Colon (tissue), 2 donors: ENCODE data around the gene KAT7.

Experiments used
- FAIRE-seq: peaks from 2 replicates; lab custom pipeline; 2012; peaks lifted over from hg19 to GRCh38; lab: Jason Lieb, UNC
- donor health status: control.
- donor health status: control.

KAT7 gene

DNA sequence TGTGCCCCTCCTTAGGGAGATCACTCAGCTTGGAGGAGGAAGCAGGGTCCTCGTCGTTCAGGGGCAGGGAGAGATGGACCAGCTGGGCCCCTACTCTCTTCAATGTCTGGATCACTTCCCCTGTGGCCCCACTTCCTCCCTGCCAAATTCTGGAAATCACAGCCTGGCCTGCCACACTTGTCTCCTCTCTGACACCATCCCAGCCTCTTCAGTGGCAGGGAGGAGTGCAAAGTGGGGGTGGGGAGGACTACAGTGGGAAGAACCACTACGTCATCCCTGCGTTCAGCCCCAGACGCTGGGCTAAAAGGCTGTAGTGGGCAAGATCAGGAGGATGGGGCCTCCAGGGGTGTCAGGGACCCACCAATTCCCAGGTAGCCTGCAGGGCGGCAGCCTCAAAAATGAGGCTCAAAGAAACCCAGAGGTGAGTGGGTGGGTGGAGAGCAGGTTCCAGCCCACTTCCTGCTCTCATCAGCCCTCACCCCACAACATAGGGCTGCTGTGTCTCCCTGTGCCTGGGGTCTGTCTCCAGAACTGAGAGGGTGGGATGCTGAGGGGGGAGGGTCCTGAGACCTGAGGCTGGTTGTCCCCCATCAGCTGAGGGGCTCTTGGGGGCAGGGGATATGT, 84.4 kb downstream of the KAT7 start:
- no peak for FAIRE-seq

DNA sequence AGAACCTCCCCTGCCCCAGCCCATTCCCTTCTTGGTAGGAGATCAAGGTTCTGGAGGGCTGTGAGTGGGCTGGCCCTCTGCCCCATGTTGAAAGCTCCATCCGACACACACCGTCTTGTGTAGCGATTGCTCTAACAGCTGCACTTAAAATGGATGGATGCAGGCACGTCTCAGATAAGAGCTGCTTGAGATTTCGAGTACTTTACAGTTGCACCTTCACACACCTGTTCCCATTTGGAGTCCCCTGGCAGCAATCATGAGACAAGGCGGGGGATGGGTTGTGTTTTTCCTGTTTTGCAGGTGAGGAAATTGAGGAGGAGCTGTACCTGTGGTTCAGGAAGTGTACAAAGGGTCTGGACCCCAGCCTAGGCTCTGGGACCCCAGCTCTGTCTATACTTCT, 85.0 kb downstream of the KAT7 start:
- no peak for FAIRE-seq

DNA sequence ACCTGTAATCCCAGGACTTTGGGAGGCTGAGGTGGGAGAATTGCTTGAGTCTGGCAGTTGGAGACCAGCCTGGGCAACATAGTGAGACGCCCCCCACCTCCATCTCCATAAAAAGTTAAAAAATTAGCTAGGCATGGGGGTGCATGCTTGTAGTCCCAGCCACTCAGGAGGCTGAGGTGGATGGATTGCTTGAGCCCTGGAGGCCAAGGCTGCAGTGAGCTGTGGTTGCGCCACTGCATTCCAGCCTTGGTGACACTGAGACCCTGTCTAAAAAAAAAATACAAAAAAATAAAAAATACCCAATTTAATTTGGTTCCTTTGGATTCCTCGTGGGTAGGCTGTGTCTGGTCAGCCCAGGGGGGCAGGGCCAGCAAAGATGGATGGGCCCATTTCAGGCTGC, 85.4 kb downstream of the KAT7 start:
- FAIRE-seq: no peak

DNA sequence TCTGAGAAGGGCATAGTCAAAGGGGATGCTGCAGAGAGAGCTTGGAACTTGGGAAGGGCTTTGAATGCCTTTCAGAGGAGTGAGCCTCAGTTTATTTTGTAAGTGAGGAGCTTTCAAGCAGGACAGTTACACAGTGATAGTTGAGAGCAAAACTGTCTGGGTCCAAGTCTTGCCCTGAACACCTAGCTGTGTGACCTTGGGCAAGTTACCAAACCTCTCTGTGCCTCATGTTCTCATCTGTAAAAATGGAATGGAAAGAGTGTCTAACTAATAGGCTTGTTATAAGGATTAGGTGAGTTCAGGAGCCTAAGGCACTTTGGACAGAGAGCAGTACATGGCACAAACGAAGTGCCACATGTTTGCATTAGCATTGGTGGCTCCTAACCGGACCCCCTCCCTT, 86.4 kb downstream of the KAT7 start:
- FAIRE-seq: no peak

DNA sequence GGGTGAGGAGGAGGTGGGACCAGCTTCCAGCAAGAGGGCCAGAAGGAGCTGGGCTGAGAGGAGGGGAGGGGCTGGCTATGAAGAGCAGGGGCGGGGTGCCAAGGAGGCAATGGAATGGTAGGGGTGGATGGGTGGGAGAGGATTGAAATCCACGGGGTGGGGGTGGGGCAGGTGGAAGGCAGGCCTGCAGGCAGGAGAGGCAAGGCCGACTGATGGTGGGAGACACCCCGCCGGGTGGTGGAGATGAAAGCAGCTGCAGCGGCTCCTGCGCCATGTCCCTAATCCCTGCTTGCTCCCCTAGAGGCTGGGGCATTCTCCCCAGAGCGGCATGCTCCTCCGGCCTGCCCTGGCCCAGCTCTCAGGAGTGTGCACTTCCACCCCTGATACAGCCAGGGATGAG, 87.2 kb downstream of the KAT7 start:
- FAIRE-seq: no peak

DNA sequence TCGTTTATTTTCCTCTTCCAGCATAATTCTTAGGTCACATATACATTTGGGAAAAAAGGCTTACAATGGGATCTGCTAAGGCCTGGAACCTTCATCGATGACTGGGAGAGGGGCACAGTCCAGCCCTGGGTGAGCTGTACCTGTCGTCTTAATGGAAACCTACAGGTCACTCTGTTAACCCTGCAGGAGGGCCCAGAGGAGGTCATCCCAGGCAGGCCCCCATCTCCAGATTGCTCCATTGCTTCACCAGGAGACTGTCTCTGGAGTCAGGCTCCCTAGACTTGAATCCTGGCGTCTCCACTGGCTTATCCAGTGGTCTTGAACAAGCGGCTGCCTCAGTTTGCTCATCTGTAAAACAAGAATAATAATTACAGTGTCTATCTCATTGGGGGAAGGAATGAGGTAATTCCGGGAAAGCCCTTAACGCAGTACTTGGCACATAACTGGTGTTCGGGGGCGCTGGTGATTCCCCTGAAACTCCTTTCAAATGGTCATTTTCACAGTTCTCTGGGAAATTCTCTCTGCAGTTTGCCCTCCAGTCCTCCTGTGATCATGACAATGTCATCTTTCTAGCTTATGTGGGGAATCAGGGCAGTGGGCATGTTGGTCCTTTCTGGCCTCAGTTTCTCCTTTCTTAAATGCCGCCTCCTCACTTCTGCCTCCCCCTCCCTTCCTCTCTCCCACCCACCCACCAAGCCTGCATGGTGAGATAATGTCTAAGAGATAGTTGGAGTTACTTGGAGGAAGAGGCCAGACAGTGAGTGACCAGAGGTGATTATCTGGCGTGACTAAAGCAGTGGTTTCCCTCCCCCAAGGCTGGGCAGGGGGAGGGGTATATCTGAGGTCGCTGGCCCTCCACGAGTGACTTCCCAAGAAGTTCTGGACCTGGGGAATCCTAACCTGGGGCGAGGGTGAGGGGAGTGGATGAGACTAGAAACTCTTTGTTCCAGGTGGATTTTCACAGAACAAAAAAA, 90.7 kb downstream of the KAT7 start:
- FAIRE-seq: no peak

DNA sequence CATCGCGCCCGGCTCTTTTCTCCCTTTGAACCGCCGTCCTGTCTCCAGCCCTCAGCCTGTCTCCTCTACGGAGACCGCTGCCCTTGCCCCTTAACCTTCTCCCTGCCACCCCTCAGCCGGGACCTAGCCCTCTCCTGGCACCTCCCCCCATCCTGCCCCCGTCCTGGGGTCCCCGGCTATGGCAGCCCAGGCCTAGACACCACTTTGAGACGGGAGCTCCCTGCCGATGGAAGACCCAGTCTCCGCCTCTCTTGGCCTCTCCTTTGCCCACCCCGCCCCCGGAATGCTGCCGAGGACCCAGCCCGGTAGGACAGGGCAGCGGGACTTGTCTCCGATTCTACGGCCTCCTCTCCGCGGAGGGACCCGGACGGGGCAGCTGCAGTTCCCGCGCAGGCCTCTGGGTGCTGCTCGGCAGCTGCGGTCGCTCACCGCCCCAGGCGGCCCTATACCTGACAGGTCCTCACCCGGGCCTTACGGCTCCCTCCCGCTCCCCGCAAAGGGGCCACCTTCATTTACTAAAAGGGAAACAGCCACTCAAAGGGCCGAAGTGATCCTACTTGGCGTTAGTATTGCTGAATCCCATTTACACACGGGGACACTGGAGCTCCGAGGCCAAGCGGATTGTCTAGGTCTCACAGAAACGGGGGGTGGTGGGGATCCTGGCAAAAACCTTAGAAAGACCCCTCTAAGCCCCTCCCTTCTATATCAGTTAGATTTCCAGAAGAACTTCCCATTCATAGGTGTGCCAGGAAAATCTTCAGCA, 92.0 kb downstream of the KAT7 start:
- FAIRE-seq: no peak

DNA sequence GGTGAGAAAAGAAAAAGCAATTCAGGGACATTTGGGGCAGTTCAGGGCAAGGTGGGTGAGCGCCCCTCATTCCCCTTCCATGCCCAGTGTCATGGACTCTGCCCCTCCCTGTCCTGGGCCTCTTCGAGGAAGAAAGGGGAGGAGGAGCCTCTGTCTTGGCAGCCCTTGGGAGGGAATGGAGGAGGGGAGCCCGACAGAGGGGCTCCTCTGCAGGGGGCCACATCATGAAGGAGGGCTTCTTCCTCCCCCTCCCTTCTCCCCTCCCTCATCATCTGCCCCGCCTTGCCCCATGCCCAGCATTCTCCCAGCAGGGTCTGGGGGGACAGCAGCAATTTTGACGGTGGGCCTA, 92.5 kb downstream of the KAT7 start:
- FAIRE-seq: no peak

DNA sequence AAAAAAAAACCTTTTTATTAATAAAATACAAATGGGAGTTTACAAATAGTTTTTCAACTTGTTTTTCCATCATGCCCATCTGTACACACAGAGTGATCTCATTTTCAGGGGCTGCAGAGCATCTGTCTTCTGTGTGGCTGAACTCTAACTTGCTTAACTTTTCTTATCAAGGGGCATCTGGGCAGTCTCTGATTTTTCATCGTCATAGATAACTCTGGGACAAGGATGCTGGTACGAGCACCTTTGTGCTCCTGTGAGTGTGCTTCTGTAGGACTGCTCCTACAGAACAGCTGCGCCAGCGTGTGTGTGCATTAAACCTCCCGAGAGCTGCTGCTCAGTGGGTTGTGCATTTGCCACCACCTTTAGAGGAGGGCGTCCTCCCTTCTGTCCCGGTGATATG, 94.0 kb downstream of the KAT7 start:
- no peak for FAIRE-seq
